ENCODE measurements around the gene NMRK1.

Gene NMRK1

GRCh38 chr9:75102177-75102790 is 14.3 kb upstream of the NMRK1 start:
- in situ Hi-C loops (cut with HindIII; ENCODE audit: low sequenced_read_pairs): no loop called here

GRCh38 chr9:75101004-75101588 is 13.1 kb upstream of the NMRK1 start:
- in situ Hi-C loops (cut with HindIII; ENCODE audit: low sequenced_read_pairs): no loop called here

GRCh38 chr9:75096796-75097195 is 8.8 kb upstream of the NMRK1 start:
- in situ Hi-C loops (cut with HindIII; ENCODE audit: low sequenced_read_pairs): no loop called here

- in situ Hi-C loops (cut with HindIII; ENCODE audit: low sequenced_read_pairs): no loop called here
Measured at GRCh38 chr9:75092766-75093165, 4.8 kb upstream of the NMRK1 start.

GRCh38 chr9:75090579-75090978 is 2.6 kb upstream of the NMRK1 start:
- in situ Hi-C loops (cut with HindIII; ENCODE audit: low sequenced_read_pairs): no loop called here

- in situ Hi-C loops (cut with HindIII; ENCODE audit: low sequenced_read_pairs): no loop called here
Measured at GRCh38 chr9:75089373-75089766, 1.4 kb upstream of the NMRK1 start.

- in situ Hi-C loops (cut with HindIII; ENCODE audit: low sequenced_read_pairs): no loop called here
Measured at GRCh38 chr9:75088646-75089372, 854 bp upstream of the NMRK1 start.

- in situ Hi-C loops (cut with HindIII; ENCODE audit: low sequenced_read_pairs): no loop called here
Measured at GRCh38 chr9:75087289-75087823, 599 bp downstream of the NMRK1 start.

GRCh38 chr9:75086541-75087288 is 1.2 kb downstream of the NMRK1 start:
- in situ Hi-C loops (cut with HindIII; ENCODE audit: low sequenced_read_pairs): no loop called here

GRCh38 chr9:75085640-75086039 is 2.3 kb downstream of the NMRK1 start:
- in situ Hi-C loops (cut with HindIII; ENCODE audit: low sequenced_read_pairs): no loop called here

- in situ Hi-C loops (cut with HindIII; ENCODE audit: low sequenced_read_pairs): no loop called here
Measured at GRCh38 chr9:75084081-75084672, 3.8 kb downstream of the NMRK1 start.

- in situ Hi-C loops (cut with HindIII; ENCODE audit: low sequenced_read_pairs): no loop called here
Measured at GRCh38 chr9:75083188-75083970, 4.6 kb downstream of the NMRK1 start.

GRCh38 chr9:75081632-75082031 is 6.3 kb downstream of the NMRK1 start:
- in situ Hi-C loops (cut with HindIII; ENCODE audit: low sequenced_read_pairs): no loop called here

GRCh38 chr9:75072895-75073294 is 15.1 kb downstream of the NMRK1 start:
- in situ Hi-C loops (cut with HindIII; ENCODE audit: low sequenced_read_pairs): no loop called here

GRCh38 chr9:75071530-75072122 is 16.3 kb downstream of the NMRK1 start:
- in situ Hi-C loops (cut with HindIII; ENCODE audit: low sequenced_read_pairs): no loop called here

- in situ Hi-C loops (cut with HindIII; ENCODE audit: low sequenced_read_pairs): no loop called here
Measured at GRCh38 chr9:75069171-75069570, 18.8 kb downstream of the NMRK1 start.

- in situ Hi-C loops (cut with HindIII; ENCODE audit: low sequenced_read_pairs): no loop called here
Measured at GRCh38 chr9:75067894-75068293, 20.1 kb downstream of the NMRK1 start.

- in situ Hi-C loops (cut with HindIII; ENCODE audit: low sequenced_read_pairs): no loop called here
Measured at GRCh38 chr9:75065510-75065909, 22.4 kb downstream of the NMRK1 start.

GRCh38 chr9:75064307-75065025 is 23.5 kb downstream of the NMRK1 start:
- in situ Hi-C loops (cut with HindIII; ENCODE audit: low sequenced_read_pairs): no loop called here
